ENCODE data around the gene TCEAL2. TPM values are rescaled to one million over a fixed set of nuclear protein-coding genes. Genes with fewer than 3 reads are reported as not detected.

The TCEAL2 gene
- total RNA-seq, 2 donors from 2014 or later: 3.5 to 11.7 TPM

GRCh38 chrX:102155806-102156179 lies 30.3 kb downstream of the TCEAL2 start, which contains the start of gene BEX5:
BEX5 (minus strand) TSS chrX:102155977; CDS start chrX:102154265, 1,712 bp downstream.
- peaks cover 10% of the 10 kb centered on the region for H3K4me1 Mint-ChIP-seq
- H3K27ac Mint-ChIP-seq: peak within 1 kb of the TSS; percentile 90
- TF ChIP-seq CTCF (conservative IDR thresholded peaks at IDR 0.05): no peak
- peak within 1 kb of the TSS; percentile 73 for H3K4me3 Mint-ChIP-seq
- H3K4me1 ChIP-seq (ENCODE audit: control insufficient read depth, insufficient read depth, low read length): no peaks in the 10 kb centered on the region
- H3K27ac ChIP-seq (ENCODE audit: low read depth, low read length): no peak within 1 kb of the TSS
- H3K36me3 Mint-ChIP-seq (ENCODE audit: low read depth): peaks cover 3% of the 10 kb centered on the region
- no peaks in the 10 kb centered on the region for H3K27me3 ChIP-seq (ENCODE audit: control insufficient read depth, insufficient read depth, low read length, poor library complexity, severe bottlenecking)
- peaks cover 2% of the 10 kb centered on the region for H3K27me3 Mint-ChIP-seq (ENCODE audit: insufficient read depth)
- H3K4me3 ChIP-seq (ENCODE audit: low read length): peak within 1 kb of the TSS; percentile 40
- H3K9me3 Mint-ChIP-seq: peaks cover 50% of the 10 kb centered on the region
- H3K9me3 ChIP-seq (ENCODE audit: control insufficient read depth, low read length): no peaks in the 10 kb centered on the region
- no peak within 1 kb of the TSS for H3K9ac ChIP-seq (ENCODE audit: extremely low read depth, low read length, poor library complexity, severe bottlenecking)
- 20 to 58% methylated on average over 1 to 15 of the region's 15 CpGs for WGBS, 2 experiments (ENCODE audit: insufficient coverage in 1 of 2, insufficient read length in 1 of 2)
- H3K36me3 ChIP-seq (ENCODE audit: control insufficient read depth, insufficient read depth, low read length): no peaks in the 10 kb centered on the region
- peak; percentile 88 for DNase-seq

Other genes with a start within 250 kb of the TCEAL2 start
- gene ZMAT1, start 193.7 kb upstream of the TCEAL2 start, total RNA-seq: 1 to 10 TPM; 6.6 to 9.0 TPM
- not detected for gene TCEAL6, start 16.8 kb downstream of the TCEAL2 start, total RNA-seq
- gene BEX5, start 30.3 kb downstream of the TCEAL2 start, total RNA-seq: 1 to 10 TPM; 5.6 to 8.4 TPM
- gene TCP11X1, start 89.6 kb downstream of the TCEAL2 start, total RNA-seq: 1 to 10 TPM in 1 of 2 donors, not detected in 1; 1.1 TPM
- gene NXF2, start 121.5 kb downstream of the TCEAL2 start, total RNA-seq: under 1 TPM; 0.62 to 0.75 TPM